NCI-H510A treated with DMSO at 0.1 percent for 48 hours (cell line): ENCODE data around the gene UNC45B.
A peak's percentile ranks its signal among the peaks of the same experiment; 100 is the strongest.
"Not testable (repeated sequence)": the region's sequence is repeated elsewhere in the genome, so short reads cannot be mapped to it uniquely, and the experiment has no call there.

Experiments
- DNase-seq: peaks from one replicate; lab custom pipeline; 2025; lab: John Stamatoyannopoulos, UW

Gene UNC45B

GRCh38 chr17:35147375-35147905 lies at the start of gene UNC45B:
Gene UNC45B (plus strand): TSS chr17:35147817. CDS start chr17:35148264, 447 bp downstream.
- DNase-seq, result no peak

GRCh38 chr17:35099908-35100307 lies 47.7 kb upstream of the UNC45B start:
- DNase-seq, result no peak

- DNase-seq, result no peak
Measured at GRCh38 chr17:35101036-35101435, 46.6 kb upstream of the UNC45B start.

- no peak for DNase-seq
Measured at GRCh38 chr17:35101725-35102124, 45.9 kb upstream of the UNC45B start.

- no peak for DNase-seq
Measured at GRCh38 chr17:35103271-35103670, 44.3 kb upstream of the UNC45B start.

- no peak for DNase-seq
Measured at GRCh38 chr17:35104844-35105450, 42.7 kb upstream of the UNC45B start.

GRCh38 chr17:35110791-35111190 lies 36.8 kb upstream of the UNC45B start:
- DNase-seq, result not testable (repeated sequence)

GRCh38 chr17:35116845-35117244 lies 30.8 kb upstream of the UNC45B start:
- DNase-seq, result no peak

- no peak for DNase-seq
Measured at GRCh38 chr17:35117984-35118383, 29.6 kb upstream of the UNC45B start.

GRCh38 chr17:35119370-35120165 lies 28.0 kb upstream of the UNC45B start, which contains the start of gene RAD51D:
Gene RAD51D (minus strand): TSS chr17:35119860. CDS start chr17:35119613, 247 bp downstream.
- peak; percentile 67 for DNase-seq

- no peak for DNase-seq
Measured at GRCh38 chr17:35121315-35121714, 26.3 kb upstream of the UNC45B start, which contains the start of gene FNDC8. Gene FNDC8 (plus strand): TSS chr17:35121615. CDS start chr17:35121694, 79 bp downstream.

- no peak for DNase-seq
Measured at GRCh38 chr17:35127751-35128514, 19.7 kb upstream of the UNC45B start.

GRCh38 chr17:35129154-35129972 lies 18.3 kb upstream of the UNC45B start:
- DNase-seq, result no peak

GRCh38 chr17:35129973-35130351 lies 17.7 kb upstream of the UNC45B start:
- DNase-seq, result no peak

- DNase-seq, result no peak
Measured at GRCh38 chr17:35130392-35130791, 17.2 kb upstream of the UNC45B start.

GRCh38 chr17:35132099-35132498 lies 15.5 kb upstream of the UNC45B start:
- DNase-seq, result no peak

- DNase-seq, result no peak
Measured at GRCh38 chr17:35132816-35133550, 14.6 kb upstream of the UNC45B start.

GRCh38 chr17:35135322-35135721 lies 12.3 kb upstream of the UNC45B start:
- no peak for DNase-seq

- no peak for DNase-seq
Measured at GRCh38 chr17:35138218-35138617, 9.4 kb upstream of the UNC45B start.

GRCh38 chr17:35141681-35142466 lies 5.7 kb upstream of the UNC45B start, which contains the start of gene NLE1:
Gene NLE1 (minus strand): TSS chr17:35142303. CDS start chr17:35142275, 28 bp downstream.
- peak; percentile 66 for DNase-seq
